ENCODE measurements around the gene PRKAG1.

PRKAG1 gene

DNA sequence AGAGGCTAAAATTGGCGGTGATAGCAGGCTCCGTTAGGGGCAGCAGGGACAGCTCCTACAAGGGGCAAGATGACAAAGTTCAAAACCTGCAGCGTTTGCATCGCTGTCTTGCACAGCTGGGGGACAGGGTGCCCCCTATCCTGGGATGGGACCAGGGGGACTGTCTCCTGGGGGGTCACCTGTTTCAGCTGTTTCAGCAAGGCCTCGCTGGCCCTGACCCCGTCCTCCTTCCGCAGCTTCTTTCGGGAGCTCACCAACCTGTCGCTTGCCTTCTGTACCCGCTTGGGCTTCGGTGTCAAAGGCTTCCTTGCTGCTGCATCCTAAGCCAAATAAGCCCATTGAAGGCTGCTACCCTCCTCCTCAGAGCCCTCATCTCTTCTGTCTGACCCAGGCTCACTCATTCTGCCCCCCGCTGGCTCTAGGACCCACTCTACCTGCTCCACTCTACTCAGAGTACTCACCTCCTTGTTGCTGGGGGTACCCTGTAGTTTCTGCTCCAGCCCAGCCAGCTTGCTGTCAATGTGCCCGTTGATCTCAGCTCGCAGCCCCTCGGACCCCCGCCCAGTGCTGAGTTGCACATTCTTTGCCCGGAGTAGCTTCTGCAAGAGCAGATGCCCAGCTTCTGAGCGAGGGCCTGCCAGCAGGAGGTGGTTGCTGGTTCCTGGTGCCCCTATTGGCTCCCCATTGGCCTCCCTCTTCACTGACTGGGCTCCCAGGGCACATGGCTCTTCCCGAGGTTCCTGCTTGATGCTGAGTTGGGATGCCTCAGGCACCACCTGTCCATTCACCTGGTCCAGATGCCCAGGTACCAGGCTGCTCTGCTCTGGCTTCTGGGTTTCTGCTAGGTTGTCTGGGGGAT lies 12.4 kb upstream of the PRKAG1 start:
- DNase-seq, result no peak

DNA sequence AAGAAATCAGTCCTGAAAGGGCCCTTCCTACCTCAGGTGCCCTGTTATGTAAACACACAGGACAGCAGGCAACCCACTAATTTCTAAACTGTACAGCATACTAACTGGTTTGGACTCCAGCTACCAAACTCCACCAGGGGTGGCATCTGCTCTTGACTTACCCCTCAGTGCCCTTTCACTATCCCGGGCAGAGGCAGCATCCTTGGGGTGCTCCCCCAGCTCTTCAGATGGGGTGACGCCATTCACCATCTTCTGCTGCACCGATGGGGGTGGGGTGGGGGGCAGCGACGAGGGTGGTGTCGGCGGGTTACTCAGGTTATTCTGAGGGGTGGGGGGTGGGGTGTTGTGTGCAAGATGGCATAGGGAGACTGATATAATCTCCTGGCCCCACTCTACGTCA lies 11.5 kb upstream of the PRKAG1 start:
- no peak for DNase-seq

DNA sequence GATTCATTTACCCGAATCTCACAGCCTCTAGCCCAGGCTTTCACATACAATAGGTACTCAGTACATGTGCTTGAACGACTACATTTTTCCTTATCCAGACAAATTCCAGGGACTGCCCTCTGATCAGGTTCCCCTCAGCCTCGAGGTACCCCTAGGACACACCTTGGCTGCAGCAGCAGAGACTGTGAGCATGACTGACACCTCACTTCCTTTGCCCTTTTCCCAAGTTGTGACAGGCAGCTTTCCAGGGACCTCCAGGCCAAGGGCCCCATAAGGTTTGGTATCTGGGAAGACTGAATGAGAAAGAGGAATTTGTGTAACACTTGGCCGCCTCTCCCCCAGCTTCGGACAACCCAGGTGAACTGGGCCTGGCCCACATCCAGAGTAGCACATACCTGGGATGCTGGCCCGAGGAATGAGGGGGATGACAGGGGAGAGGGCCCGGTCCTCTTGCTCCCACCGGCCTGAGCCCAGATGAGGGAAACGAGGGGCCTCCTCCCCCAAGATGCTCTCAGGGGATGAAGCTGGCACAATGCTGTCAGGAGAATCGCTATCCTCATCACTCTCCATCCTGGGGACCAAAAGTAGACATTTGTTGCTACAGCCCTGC lies 10.2 kb upstream of the PRKAG1 start:
- no peak for DNase-seq

DNA sequence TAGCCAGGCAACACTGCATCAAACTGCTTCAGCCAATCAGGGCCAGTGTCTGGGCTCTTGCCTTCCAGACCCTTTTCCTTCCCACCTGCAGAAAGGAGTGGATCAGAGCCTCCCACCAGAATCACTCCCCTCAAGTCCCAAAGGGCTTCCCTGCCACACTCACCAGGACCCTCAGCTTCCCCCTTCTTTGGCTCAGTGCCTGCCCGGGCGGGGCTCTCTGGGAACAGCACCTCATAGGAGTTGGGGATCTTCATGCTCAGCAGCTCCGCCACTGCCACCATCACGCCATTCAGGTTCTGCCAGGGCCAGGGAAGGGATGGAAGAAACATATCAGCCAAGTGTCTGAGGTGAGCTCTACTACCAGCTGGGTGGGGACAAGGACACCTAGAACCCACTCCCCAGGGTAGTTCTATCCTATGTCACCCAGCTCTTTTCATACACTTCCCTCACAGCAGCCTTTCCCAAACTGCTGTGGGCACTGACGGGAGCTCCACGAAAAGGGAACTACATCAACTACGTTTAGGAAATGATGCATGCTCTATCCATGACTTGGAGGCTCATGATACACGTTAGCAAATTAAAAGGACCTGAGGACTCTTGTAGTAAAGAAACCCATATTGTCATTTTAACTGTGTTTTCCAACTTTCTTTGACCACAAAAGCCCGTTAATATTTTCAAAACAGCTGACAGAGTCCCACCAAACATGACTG lies 9.4 kb upstream of the PRKAG1 start:
- no peak for DNase-seq

DNA sequence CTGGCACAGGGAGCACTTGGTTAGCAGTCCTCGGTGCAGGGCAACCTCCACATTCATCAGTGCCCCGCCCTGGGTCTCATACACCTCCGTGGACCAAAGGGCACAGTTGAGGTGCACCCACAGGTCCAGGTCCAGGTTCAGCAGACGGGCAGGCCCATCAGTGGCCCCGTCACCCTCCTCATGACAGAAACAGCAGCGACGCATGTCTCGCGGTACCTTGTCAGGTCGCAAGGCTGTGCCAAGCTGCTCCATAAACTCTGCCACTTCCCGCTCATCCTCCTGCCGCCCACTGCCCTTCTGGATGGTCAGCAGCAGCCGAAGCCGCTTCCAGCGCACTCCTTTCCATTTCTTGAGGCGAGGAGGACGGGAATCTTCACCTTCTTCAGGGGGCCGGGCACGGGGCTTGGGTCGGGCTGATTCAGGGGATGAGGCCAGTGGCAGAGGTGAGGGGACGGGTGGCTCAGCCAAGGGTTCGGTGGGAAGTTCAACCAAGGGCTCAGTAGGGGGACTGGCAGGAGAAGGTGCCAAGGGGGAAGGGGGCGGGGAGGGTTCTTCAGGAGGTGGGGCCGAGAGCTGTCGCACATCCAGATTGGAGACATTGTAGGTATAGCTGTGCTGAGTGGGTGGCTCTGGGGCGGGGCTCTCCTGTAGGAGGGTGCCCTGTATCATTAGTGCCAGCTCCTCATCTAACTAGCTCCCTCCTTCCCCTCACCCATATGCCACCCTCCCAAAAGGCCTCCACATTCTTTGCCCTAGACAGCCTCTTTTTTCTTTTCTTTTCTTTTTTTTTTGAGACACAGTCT lies 8.3 kb upstream of the PRKAG1 start:
- no peak for DNase-seq

DNA sequence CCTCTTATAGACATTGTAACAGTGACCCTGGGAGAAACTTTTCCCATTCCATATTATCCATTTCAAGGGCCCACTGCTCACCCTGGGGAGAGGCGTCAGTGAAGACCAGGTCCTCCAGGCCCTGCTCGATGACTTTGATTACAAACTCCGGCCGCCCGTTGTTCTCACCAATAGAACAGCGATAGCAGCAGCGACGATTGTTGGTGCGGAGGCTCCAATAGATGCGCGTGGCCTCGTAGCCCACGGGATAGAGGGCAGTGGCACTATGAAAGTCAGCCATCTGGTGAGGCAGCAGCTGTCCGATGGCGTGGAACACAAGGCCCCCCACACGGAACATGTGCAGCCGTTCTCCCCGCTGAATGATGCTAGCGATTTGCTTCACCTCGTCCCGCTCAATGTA lies 7.5 kb upstream of the PRKAG1 start:
- DNase-seq, result no peak

DNA sequence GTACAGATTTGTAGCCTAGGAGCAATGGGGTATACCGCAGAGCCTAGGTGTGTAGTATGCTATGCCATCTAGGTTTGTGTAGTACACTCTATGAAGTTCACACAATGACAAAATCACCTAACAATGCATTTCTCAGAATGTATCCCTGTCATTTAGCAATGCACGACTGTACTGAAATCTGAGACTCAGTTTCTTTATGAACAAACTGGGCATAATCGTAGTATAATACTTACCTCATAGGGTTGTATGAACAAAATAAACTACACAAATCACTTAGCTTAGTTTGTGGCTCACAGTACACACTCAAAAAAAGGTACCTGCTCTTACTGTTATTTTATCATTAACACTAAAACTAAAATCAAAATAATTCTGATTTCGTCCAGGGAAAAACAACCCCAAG lies 6.9 kb upstream of the PRKAG1 start:
- DNase-seq, result no peak

DNA sequence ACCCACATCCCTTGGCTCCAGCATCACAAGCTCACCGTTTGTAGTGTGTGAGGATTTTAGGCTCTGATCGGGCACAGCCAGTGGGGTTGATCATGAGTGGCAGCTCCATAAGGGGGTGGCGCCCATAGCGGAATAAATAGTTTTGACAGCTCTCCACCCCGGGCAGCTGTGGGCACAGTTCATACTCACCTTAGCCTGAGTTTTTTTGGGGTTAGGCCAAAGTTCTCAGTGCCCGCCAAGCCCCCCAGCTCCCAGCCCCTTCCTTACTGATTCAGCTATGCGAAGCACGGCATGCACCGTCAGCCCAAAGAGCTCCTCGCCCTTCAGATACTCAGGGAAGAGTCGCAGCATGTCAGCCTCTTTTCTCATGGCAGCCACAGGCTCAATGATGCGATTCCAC lies 6.0 kb upstream of the PRKAG1 start:
- DNase-seq, result no peak

DNA sequence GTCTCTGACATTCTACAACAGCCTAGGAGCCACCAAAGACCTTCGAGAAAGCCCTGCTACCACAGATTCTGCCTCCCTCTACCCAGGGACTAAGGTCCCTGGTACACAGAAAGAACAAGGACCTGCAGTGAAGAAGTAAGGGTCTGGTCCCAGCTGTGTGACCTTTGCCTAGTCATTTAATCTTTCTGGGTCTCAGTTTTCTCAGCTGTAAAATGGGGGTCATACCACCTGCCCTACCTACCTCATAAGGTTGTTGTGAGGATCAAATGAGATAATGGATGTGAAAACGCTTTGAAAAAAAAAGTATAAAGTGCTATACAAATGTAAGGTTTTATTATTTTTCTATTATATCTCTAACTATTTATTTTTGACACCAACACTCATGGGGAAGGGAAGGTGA lies 5.2 kb upstream of the PRKAG1 start:
- DNase-seq, result no peak

DNA sequence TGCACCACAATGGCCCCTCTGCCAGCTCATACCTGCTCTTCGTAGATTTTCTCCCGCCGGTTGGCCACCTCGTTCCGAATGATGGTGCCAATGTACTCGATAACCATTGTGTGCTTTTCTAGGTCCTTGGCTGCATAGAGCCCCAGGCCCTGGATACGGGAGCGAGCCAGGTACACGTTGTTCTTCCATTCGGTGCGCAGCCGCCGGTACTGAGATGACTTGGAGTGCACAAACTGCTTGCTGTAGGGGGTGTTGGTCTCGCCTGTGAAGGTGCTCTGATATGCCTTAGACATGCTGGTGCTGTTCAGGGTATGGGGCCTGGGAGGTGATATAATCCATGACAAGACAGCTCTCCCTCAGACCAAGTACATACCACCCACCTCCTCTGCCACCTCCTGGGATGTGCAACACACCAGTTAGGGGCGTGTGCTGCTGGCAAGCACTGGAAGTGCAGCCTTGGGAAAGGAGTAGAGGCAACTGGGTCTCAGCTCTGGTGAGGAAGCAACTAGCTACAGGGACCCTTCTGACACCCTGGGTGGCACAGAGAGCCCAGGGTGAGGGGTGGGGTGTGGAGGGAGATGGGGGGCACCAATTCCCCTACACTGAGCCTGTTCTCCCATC lies 4.1 kb upstream of the PRKAG1 start:
- no peak for DNase-seq

DNA sequence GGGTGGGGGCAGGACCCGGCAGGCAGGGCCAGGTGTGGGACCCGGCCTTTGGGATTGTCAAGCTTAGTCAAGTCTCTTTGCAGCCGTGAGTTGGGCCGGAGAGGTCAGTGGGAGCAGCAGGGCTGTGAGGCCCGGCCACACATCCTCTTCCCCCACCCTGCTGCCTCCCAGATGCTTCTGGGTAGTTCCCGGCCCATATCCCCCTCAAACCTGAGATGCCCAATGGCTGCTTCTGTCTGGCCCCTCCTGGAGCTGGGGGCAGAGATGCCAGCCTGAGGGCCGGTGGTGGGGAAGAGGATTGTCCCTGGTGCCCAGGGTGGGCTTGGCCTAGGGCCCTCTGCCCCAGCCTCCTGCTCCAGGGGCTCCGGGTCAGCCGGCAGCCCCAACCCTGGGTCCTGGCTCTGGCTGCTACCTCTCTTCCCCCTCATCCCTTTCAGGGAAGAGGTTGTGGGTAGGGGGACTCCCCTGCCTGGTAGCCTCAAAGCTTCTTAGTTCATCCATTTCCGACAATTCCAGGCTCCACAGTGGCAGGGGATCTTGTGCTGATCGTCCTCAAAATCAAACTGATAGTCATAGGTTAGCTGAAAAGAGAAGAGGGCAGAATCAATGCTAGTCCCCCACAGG lies 2.8 kb upstream of the PRKAG1 start:
- DNase-seq, result no peak

DNA sequence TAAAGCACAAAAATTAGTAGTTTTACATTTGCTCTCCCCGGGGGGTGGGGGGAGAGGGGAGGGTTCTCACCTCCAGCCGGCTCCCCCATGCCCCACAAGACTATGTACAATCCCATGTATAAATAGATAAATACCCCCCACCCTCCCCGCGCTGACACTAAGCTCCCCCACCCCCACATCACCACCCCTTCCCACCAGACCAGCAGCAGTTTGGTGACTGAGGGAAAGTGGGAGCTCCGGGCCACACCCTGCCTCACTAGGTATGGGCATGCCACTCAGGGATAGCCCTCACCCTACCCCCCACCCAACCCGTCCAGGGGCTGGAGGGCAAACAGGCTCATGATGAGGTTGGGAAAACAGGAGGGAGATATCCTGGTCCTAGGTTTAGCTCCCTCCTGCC lies 1.9 kb upstream of the PRKAG1 start:
- DNase-seq, result no peak

DNA sequence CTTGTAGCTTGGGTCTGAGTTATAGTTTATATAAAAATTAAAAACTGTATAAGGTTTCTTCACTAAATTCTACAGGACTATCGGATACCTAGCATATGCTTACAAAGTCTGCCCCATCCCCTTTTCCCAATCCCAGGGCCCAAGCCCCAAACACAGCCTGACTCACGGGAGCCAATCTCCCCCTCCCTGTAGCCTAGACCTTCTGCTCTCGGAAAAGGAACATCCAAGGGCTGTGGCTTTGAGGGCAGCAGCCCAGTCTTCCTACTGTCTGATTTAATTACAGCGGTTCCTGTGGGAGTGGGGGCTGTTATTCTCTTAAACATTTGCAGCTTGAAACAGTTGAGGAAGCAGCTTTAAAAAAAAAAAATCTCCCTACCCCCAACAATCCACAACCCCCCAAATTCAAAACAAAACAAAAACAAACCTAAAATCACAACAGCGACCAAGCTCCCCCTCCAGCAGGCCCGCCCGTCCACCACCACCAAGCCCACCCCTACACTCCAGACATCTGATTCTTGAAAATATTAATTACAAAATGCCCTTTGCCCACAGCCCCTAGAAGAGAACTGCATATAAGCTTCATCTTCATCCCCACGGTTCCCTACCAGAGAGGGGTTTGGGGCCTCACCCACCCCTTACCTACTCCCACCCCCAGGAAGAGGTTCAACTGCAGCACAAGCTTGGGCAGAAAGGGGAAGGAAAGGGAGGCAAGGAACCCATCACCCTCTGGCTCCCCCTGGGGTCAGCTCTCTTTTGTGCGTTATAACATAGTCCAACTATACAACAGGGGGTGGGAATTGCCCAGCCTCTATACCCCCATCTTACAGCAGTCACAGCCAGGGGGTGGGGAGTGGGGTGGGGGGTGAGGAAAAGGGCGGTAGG lies 1.1 kb upstream of the PRKAG1 start:
- peak; percentile 29 for DNase-seq

DNA sequence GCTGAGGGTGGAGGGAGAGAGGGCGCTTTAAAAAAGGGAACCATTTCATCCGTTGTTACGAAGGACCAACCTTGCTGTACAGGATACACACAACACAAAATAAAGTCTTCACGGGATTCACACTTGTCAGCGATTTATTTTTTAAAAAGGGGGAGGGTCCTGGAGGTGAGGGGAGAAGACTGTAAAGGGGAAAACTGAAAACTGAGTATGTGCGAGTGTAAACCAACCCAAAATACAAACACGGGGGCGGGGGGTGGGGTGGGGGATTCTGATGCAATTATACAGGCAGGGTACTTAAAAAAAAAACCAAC lies 499 bp upstream of the PRKAG1 start:
- no peak for DNase-seq

DNA sequence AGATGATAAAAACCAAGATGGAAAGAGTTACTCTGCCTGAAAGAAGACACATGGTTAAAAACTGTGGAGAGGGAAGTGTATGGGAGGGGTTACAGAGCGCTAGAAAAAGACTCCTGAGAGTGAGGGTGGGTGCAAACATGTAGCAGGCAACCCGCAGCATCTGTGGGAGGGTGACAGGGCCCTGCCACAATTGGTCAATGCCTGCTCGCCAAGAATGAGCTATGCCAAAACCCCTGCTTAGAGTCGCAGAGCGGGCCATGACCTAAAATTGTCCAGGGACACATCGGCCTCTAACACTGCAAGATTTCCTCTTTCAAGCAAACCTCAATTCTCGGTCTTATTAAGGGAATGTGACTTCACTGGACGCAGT lies 700 bp downstream of the PRKAG1 start:
- no peak for DNase-seq

DNA sequence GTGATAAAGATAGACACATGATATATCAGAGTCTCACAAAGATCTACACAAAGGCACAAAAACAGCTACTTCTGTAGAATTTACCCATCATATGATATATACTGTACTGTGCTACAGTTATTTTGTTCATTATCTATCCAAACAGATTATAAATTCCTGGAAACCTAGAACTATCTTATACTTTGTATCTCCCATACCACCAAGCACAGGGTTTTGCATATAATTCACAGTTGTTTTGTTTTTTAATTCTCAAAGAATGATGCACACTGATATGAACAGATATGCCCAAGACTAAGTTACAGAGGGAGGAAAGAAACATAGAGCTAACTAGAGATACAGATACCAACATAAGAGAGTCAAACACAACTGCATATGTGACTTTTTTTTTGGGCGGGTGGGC lies 3.4 kb downstream of the PRKAG1 start:
- DNase-seq, result no peak

DNA sequence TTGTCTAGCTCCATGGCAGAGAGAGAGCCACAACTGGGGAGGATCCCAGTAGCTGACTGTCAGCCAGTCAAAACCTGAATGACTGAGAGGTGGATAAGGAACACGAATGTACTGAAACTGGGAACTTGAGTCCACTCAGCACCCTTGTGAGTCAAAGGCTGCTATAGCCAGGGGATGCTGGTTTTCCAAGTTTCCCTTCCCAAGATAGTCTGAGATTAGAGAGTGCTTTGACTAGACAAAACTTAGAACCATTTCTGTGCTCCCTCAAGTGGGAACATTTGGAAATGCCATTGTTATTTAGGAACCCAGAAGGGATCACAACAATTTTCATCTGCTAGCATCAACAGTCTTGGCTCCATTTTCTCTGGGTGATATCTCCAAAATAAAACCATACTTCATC lies 4.0 kb downstream of the PRKAG1 start:
- DNase-seq, result no peak

DNA sequence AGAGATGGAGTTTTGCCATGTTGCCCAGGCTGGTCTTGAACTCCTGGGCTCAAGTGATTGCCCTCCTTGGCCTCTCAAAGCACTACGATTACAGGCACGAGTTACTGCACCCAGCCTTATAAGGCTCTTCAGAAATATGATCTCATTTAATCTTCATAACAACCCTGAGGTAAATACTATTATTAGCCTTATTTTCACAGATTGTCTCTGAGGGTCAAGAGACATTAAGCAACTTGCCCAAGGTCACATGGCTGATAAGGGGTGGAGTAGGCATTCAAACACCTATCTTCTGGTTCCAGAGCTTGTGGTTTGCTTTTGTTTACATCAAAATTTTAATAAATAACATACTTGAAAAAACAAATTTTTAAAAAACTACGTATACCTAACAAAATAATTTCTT lies 5.1 kb downstream of the PRKAG1 start:
- DNase-seq, result no peak

DNA sequence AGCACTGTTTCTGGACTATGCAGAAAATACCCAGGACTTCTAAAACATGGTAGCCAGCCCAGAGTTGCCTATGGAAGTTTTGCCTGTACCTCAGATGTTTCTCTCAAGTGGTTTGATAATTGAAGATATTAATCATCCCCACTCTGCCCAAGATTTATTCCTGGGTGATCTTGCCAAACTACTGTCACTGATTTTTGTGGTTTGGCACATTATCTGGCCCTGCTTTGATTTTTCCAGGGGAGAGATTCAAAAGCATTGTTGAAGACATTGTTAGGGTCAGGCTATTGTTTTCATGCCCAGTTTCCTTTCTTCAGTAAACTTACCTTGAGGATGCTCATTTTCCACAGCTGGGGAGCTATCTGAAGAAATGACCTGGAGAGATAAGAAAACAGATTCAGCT lies 5.8 kb downstream of the PRKAG1 start:
- DNase-seq, result no peak

DNA sequence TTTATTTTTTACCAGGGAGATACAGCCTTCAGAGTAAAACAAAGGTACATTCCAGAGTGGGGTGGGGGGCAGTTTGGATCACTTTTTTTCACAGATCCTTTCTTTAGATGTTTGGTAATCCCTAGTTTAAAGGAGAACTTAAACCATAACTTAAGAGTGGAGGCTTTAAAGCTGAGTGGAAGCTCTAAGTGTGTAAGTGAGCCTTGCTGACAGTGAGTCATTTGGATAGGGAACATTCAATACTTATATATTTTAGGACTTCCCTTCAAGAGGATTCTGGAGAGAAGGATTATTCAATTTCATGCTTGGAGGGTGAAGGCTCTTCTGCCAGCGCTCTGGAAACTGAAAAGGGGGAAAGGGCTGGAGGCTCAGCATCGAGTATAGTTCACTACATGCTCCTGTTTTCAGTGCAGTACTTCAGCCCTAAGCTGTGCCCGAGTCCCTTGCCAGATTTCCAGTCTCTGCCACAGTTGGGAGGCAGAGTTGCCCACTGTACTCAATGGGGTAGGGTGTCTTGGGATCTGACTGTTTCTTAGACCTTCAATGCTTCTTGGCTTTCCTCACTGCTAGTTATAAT lies 8.4 kb downstream of the PRKAG1 start:
- no peak for DNase-seq

DNA sequence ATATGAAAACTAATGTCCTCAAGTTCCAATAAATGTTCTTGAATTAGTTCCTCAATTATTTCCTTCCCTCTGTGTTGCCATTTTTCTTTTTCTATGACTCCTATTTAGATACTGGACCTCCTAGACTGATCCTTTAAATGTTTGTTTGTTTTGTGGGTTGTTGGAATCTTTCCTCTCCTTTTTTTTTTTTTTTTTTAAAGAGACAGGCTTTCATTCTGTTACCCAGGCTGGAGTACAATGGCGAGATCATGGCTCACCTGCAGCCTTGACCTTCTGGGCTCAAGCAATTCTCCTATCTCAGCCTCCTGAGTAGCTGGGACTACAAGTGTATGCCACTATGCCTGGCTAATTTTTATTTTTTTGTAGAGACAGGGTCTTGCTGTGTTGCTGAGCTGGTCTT lies 9.6 kb downstream of the PRKAG1 start:
- no peak for DNase-seq
